BLaER1 treated with 17β-estradiol and CSF1 and Interleukin-3, amounts not matched to agents 10 nM and 100 nM (cell line): ENCODE results near the gene RABEP2.
"Not testable (repeated sequence)": the region's sequence is repeated elsewhere in the genome, so short reads cannot be mapped to it uniquely, and the experiment has no call there.

Experiments used
- H3K27ac ChIP-seq, 11 experiments: shearing (Covaris generic); formaldehyde crosslinking; 2 replicates each; pipeline ENCODE4 v1.8.1; 2022
- H3K27me3 ChIP-seq, 11 experiments: shearing (Covaris generic); formaldehyde crosslinking; 2 replicates each; pipeline ENCODE4 v1.8.1; 2022
- H3K36me3 ChIP-seq, 11 experiments: shearing (Covaris generic); formaldehyde crosslinking; 2 replicates each; pipeline ENCODE4 v1.8.1; 2022
- H3K4me1 ChIP-seq, 10 experiments: shearing (Covaris generic); formaldehyde crosslinking; 2 replicates each; pipeline ENCODE4 v1.8.1; 2022
- H3K4me2 ChIP-seq, 11 experiments: shearing (Covaris generic); formaldehyde crosslinking; 2 replicates each; pipeline ENCODE4 v1.8.1; 2022
- H3K4me3 ChIP-seq, 10 experiments: shearing (Covaris generic); formaldehyde crosslinking; 2 replicates each; pipeline ENCODE4 v1.8.1; 2022
- H3K9ac ChIP-seq, 11 experiments: shearing (Covaris generic); formaldehyde crosslinking; 2 replicates each; pipeline ENCODE4 v1.8.1; 2022
- H3K9me3 ChIP-seq, 11 experiments: shearing (Covaris generic); formaldehyde crosslinking; replicated peaks in 1 of 11; 2 replicates each; pipeline ENCODE4 v1.8.1; 2022
- H4K20me1 ChIP-seq, 11 experiments: shearing (Covaris generic); formaldehyde crosslinking; 2 replicates each; pipeline ENCODE4 v1.8.1; 2022
- Cebpa-rat ChIP-seq, 11 experiments: shearing (Covaris generic); IDR thresholded peaks; 2 replicates each; pipeline ENCODE4 v1.8.1; 2022

Gene RABEP2, protein sequence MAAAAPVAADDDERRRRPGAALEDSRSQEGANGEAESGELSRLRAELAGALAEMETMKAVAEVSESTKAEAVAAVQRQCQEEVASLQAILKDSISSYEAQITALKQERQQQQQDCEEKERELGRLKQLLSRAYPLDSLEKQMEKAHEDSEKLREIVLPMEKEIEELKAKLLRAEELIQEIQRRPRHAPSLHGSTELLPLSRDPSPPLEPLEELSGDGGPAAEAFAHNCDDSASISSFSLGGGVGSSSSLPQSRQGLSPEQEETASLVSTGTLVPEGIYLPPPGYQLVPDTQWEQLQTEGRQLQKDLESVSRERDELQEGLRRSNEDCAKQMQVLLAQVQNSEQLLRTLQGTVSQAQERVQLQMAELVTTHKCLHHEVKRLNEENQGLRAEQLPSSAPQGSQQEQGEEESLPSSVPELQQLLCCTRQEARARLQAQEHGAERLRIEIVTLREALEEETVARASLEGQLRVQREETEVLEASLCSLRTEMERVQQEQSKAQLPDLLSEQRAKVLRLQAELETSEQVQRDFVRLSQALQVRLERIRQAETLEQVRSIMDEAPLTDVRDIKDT

GRCh38 chr16:28924762-28925385, at the start of gene RABEP2:
RABEP2 (minus strand) TSS chr16:28925238; CDS start chr16:28925163, 75 bp downstream.
- Histone ChIP-seq H3K4me3 (peak within 1 kb of the TSS; percentile 67 to 87 (median 76)), H3K27ac (peak within 1 kb of the TSS; percentile 93 to 100 (median 99)), H3K4me2 (peak within 1 kb of the TSS; percentile 97 to 100 (median 99)), H3K9ac (peak within 1 kb of the TSS; percentile 93 to 99 (median 99)), H4K20me1 (peaks cover 0 to 17% (median 0%) of the 10 kb centered on the region in 11 experiments; a peak in 6 of 22 replicates), H3K27me3 (no peaks in the 10 kb centered on the region), H3K9me3 (no peaks in the 10 kb centered on the region), H3K4me1 (peaks cover 26 to 76% (median 71%) of the 10 kb centered on the region in 10 experiments), H3K36me3 (peaks cover 1 to 31% (median 20%) of the 10 kb centered on the region in 11 experiments; a peak in 21 of 22 replicates)
- TF ChIP-seq Cebpa-rat (IDR thresholded peaks at IDR 0.05), result no peak

GRCh38 chr16:28974437-28975157, 49.6 kb upstream of the RABEP2 start, which contains the start of gene SPNS1:
SPNS1 (plus strand) TSS chr16:28974778; CDS start chr16:28975152, 374 bp downstream.
- Histone ChIP-seq H3K36me3 (peaks cover 13 to 36% (median 25%) of the 10 kb centered on the region in 11 experiments; a peak in 19 of 22 replicates), H3K4me2 (peak within 1 kb of the TSS; percentile 86 to 100 (median 97)), H3K4me3 (peak within 1 kb of the TSS; percentile 80 to 97 (median 88)), H3K27ac (peak within 1 kb of the TSS; percentile 69 to 90 (median 86)), H4K20me1 (peaks cover 0 to 27% (median 0%) of the 10 kb centered on the region in 11 experiments; a peak in 8 of 22 replicates), H3K9ac (peak within 1 kb of the TSS; percentile 82 to 95 (median 89)), H3K27me3 (no peaks in the 10 kb centered on the region), H3K9me3 (no peaks in the 10 kb centered on the region), H3K4me1 (peaks cover 18 to 42% (median 25%) of the 10 kb centered on the region in 10 experiments)
- TF ChIP-seq Cebpa-rat (IDR thresholded peaks at IDR 0.05), result no peak

DNA sequence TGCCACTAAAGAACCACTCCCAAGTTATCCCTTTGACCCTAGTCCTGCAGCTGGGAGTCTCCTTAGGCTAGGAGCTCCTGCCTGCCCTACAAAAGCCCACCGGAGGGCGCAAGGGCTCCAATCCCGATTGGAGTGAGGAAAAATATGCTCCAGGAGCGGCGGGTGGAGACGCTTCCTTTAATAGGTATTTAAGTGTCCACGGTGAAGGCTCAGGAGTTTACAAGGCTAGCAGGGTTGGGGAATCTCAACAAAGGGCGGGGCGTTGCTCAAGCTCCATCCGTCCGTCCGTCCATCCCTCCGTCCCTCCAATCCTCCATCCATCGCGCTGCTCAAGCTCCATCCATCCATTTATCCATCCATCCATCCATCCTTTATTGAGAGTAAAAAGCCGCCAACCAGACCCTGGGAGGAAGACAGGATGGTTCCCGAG, 49.0 kb upstream of the RABEP2 start:
- Histone ChIP-seq H3K4me3 (peak overlapping the region; percentile 80 to 97 (median 88)), H3K9ac (peak overlapping the region; percentile 82 to 95 (median 89); a peak in 21 of 22 replicates), H4K20me1 (peaks cover 0 to 27% (median 0%) of the 10 kb centered on the region in 11 experiments; a peak in 8 of 22 replicates), H3K4me2 (peak overlapping the region; percentile 86 to 100 (median 97)), H3K4me1 (peaks cover 18 to 42% (median 25%) of the 10 kb centered on the region in 10 experiments), H3K27me3 (no peaks in the 10 kb centered on the region), H3K36me3 (peaks cover 9 to 30% (median 19%) of the 10 kb centered on the region in 11 experiments; a peak in 18 of 22 replicates), H3K27ac (peak overlapping the region; percentile 69 to 90 (median 86); a peak in 21 of 22 replicates), H3K9me3 (no peaks in the 10 kb centered on the region)
- no peak for TF ChIP-seq Cebpa-rat (IDR thresholded peaks at IDR 0.05)

DNA sequence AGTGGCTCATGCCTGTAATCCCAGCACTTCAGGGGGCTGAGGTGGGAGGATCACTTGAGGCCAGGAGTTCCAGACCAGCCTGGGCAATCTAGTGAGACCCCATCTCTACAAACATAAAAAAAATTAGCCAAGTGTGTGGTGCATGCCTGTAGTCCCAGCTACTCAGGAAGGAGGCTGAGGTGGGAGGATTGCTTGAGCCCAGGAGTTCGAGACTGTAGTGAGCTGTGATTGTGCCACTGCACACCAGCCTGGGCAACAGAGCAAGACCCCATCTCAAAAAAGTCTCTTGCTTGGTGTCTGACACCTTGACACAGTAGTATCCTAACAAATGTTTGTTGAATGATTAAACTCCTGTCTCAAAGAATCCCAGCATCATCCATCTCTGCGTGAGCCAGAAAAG, 44.7 kb upstream of the RABEP2 start:
- H3K27me3 ChIP-seq, H3K4me1 ChIP-seq, H3K9me3 ChIP-seq, H3K27ac ChIP-seq, H3K4me3 ChIP-seq, H3K4me2 ChIP-seq, H3K9ac ChIP-seq: not testable (repeated sequence)
- peaks cover 8 to 20% (median 16%) of the 10 kb centered on the region in 11 experiments for H3K36me3 ChIP-seq
- peaks cover 0 to 13% (median 0%) of the 10 kb centered on the region in 11 experiments; a peak in 3 of 22 replicates for H4K20me1 ChIP-seq

DNA sequence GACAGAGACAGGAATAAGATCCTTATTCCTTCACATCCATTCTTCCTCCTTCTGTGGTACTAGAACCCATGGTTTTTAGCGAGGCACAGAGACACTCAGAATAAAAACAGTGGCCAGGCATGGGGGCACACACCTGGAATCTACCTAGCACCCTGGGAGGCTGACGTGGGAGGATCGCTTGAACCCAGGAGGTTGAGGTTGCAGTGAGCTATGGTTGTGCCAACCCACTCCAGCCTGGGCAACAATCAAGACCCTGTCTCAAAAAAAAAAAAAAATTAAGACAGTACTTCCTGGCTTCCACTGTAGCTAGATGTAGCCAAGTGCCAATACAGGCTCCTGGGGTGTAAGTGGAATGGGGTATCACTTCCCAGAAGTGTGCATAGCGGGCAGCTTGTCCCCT, 42.1 kb upstream of the RABEP2 start:
- Histone ChIP-seq H3K9me3 (no peaks in the 10 kb centered on the region), H3K27me3 (no peaks in the 10 kb centered on the region), H3K9ac (0 out of 22 replicates have a peak overlapping the region, but pooled peaks of 1 of the 11 experiments have one; percentile 13), H3K4me3 (no peak overlapping the region), H4K20me1 (peaks cover 0 to 36% (median 4%) of the 10 kb centered on the region in 11 experiments; a peak in 6 of 22 replicates), H3K27ac (no peak overlapping the region), H3K4me1 (no peaks in the 10 kb centered on the region), H3K4me2 (no peak overlapping the region), H3K36me3 (peaks cover 34 to 45% (median 42%) of the 10 kb centered on the region in 11 experiments)
- TF ChIP-seq Cebpa-rat (IDR thresholded peaks at IDR 0.05), result no peak

GRCh38 chr16:28964496-28964895, 39.5 kb upstream of the RABEP2 start:
- no peak overlapping the region for H3K4me3 ChIP-seq
- TF ChIP-seq Cebpa-rat (IDR thresholded peaks at IDR 0.05), result 0 out of 22 replicates have a peak, but pooled peaks of 1 of the 11 experiments have one; percentile 18
- H3K9ac ChIP-seq, result no peak overlapping the region
- H3K27me3 ChIP-seq, result no peaks in the 10 kb centered on the region
- H3K36me3 ChIP-seq, result peaks cover 56 to 72% (median 67%) of the 10 kb centered on the region in 11 experiments
- H3K9me3 ChIP-seq, result no peaks in the 10 kb centered on the region
- no peak overlapping the region for H3K4me2 ChIP-seq
- no peaks in the 10 kb centered on the region for H3K4me1 ChIP-seq
- peaks cover 0 to 50% (median 8%) of the 10 kb centered on the region in 11 experiments; a peak in 6 of 22 replicates for H4K20me1 ChIP-seq
- no peak overlapping the region for H3K27ac ChIP-seq

GRCh38 chr16:28964072-28964471, 39.0 kb upstream of the RABEP2 start:
- Histone ChIP-seq H3K4me3 (no peak overlapping the region), H3K27ac (no peak overlapping the region), H3K9ac (no peak overlapping the region), H3K4me1 (no peaks in the 10 kb centered on the region), H3K36me3 (peaks cover 60 to 76% (median 71%) of the 10 kb centered on the region in 11 experiments), H4K20me1 (peaks cover 0 to 49% (median 8%) of the 10 kb centered on the region in 11 experiments; a peak in 6 of 22 replicates), H3K9me3 (no peaks in the 10 kb centered on the region), H3K27me3 (no peaks in the 10 kb centered on the region), H3K4me2 (no peak overlapping the region)
- TF ChIP-seq Cebpa-rat (IDR thresholded peaks at IDR 0.05), result no peak

- Histone ChIP-seq H3K36me3 (peaks cover 96 to 100% (median 99%) of the 10 kb centered on the region in 11 experiments), H3K4me2 (no peak overlapping the region), H3K4me1 (0 out of 20 replicates have a peak, but pooled peaks cover 0 to under 1% (median 0%) of the 10 kb centered on the region in 10 experiments), H3K4me3 (no peak overlapping the region), H3K9ac (peak overlapping the region in 2 of 11 experiments; percentile 0 to 27; a peak in 1 of 22 replicates), H3K9me3 (no peaks in the 10 kb centered on the region), H3K27ac (no peak overlapping the region), H3K27me3 (no peaks in the 10 kb centered on the region), H4K20me1 (peaks cover 0 to 63% (median 14%) of the 10 kb centered on the region in 11 experiments; a peak in 12 of 22 replicates)
- TF ChIP-seq Cebpa-rat (IDR thresholded peaks at IDR 0.05), result no peak
Measured at GRCh38 chr16:28958836-28959235, 33.8 kb upstream of the RABEP2 start.
